Activated CD8-positive, alpha-beta memory T cell treated with anti-CD3 and anti-CD28 coated beads for 36 hours (primary cell): ENCODE results near the gene ITSN1. TPM values are rescaled to one million over a fixed set of nuclear protein-coding genes. Genes with fewer than 3 reads are reported as not detected.
"Not testable (repeated sequence)": the region's sequence is repeated elsewhere in the genome, so short reads cannot be mapped to it uniquely, and the experiment has no call there.

Source experiments
- CTCF ChIA-PET: fragments of 350-600 bp; sonication (Branson Sonifier 250); formaldehyde crosslinking; loops from one replicate; lab custom pipeline; 2021; ENCODE audit warnings: antibody characterized with exemption; lab: Charles Lee
- POLR2A ChIA-PET: fragments of 350-600 bp; sonication (Branson Sonifier 250); formaldehyde crosslinking; loops from one replicate; lab custom pipeline; 2021; ENCODE audit warnings: antibody characterized with exemption; lab: Charles Lee
- total RNA-seq, 2 experiments: library from RNA; stranded (reverse); gene quantifications; one replicate each; pipeline ENCODE4 v1.2.3, GENCODE V29; 2021

ITSN1 gene
- total RNA-seq, 2 experiments from 2014 or later, result 4.8 TPM

GRCh38 chr21:33673473-33673872 lies 31.2 kb downstream of the ITSN1 start:
- ChIA-PET CTCF (no interaction called here), POLR2A (no interaction called here)

GRCh38 chr21:33674226-33674625 lies 31.9 kb downstream of the ITSN1 start:
- ChIA-PET POLR2A (no interaction called here), CTCF (no interaction called here)

GRCh38 chr21:33676666-33677065 lies 34.4 kb downstream of the ITSN1 start:
- POLR2A ChIA-PET, CTCF ChIA-PET: not testable (repeated sequence)

- ChIA-PET POLR2A (no interaction called here), CTCF (no interaction called here)
Observed at GRCh38 chr21:33677450-33677849, 35.1 kb downstream of the ITSN1 start.

- POLR2A ChIA-PET, result no interaction called here
- CTCF ChIA-PET, result no interaction called here
Observed at GRCh38 chr21:33680870-33681269, 38.6 kb downstream of the ITSN1 start.

GRCh38 chr21:33682992-33683627 lies 40.8 kb downstream of the ITSN1 start:
- ChIA-PET CTCF (no interaction called here), POLR2A (no interaction called here)

GRCh38 chr21:33684068-33684467 lies 41.8 kb downstream of the ITSN1 start:
- CTCF ChIA-PET, result no interaction called here
- POLR2A ChIA-PET, result no interaction called here

GRCh38 chr21:33684923-33685560 lies 42.7 kb downstream of the ITSN1 start:
- ChIA-PET POLR2A (no interaction called here), CTCF (no interaction called here)

- POLR2A ChIA-PET, result no interaction called here
- CTCF ChIA-PET, result no interaction called here
Observed at GRCh38 chr21:33685613-33686197, 43.4 kb downstream of the ITSN1 start.

GRCh38 chr21:33686386-33686785 lies 44.1 kb downstream of the ITSN1 start:
- ChIA-PET POLR2A (no interaction called here), CTCF (no interaction called here)

- ChIA-PET POLR2A (no interaction called here), CTCF (no interaction called here)
Observed at GRCh38 chr21:33687634-33688033, 45.3 kb downstream of the ITSN1 start.

GRCh38 chr21:33688353-33688752 lies 46.1 kb downstream of the ITSN1 start:
- CTCF ChIA-PET, result no interaction called here
- POLR2A ChIA-PET, result no interaction called here

GRCh38 chr21:33690874-33691273 lies 48.6 kb downstream of the ITSN1 start:
- ChIA-PET POLR2A (no interaction called here), CTCF (no interaction called here)

GRCh38 chr21:33691945-33692603 lies 49.8 kb downstream of the ITSN1 start:
- POLR2A ChIA-PET, result no interaction called here
- CTCF ChIA-PET, result no interaction called here

- ChIA-PET CTCF (no interaction called here), POLR2A (no interaction called here)
Observed at GRCh38 chr21:33695813-33696212, 53.5 kb downstream of the ITSN1 start.

GRCh38 chr21:33696465-33696864 lies 54.2 kb downstream of the ITSN1 start:
- ChIA-PET CTCF (no interaction called here), POLR2A (no interaction called here)

GRCh38 chr21:33698087-33698860 lies 56.0 kb downstream of the ITSN1 start:
- CTCF ChIA-PET, result no interaction called here
- POLR2A ChIA-PET, result no interaction called here

- CTCF ChIA-PET, result no interaction called here
- POLR2A ChIA-PET, result no interaction called here
Observed at GRCh38 chr21:33699277-33699676, 57.0 kb downstream of the ITSN1 start.

- CTCF ChIA-PET, result no interaction called here
Observed at GRCh38 chr21:33700491-33700890, 58.2 kb downstream of the ITSN1 start.

More at GRCh38 chr21:33700491-33700890, 58.2 kb downstream of the ITSN1 start:
- POLR2A ChIA-PET, result no interaction called here
